ENCODE measurements around the gene MACROD1. TPM values are rescaled to one million over a fixed set of nuclear protein-coding genes. Genes with fewer than 3 reads are reported as not detected.

The MACROD1 gene
- total and polyA plus RNA-seq, 9 donors, result 21.1 to 50.2 (median 32.2) TPM

GRCh38 chr11:63998558-63999348, 167.2 kb downstream of the MACROD1 start:
- peaks cover 8% of the 10 kb centered on the region for H3K4me1 ChIP-seq (ENCODE audit: insufficient read depth)
- intact Hi-C loops (cut with DNase I), result loop anchor here in 1 of 4 donors (5.0 kb wide), 1 partner anchor 154 kb away; no protein-coding TSS in a partner anchor

DNA sequence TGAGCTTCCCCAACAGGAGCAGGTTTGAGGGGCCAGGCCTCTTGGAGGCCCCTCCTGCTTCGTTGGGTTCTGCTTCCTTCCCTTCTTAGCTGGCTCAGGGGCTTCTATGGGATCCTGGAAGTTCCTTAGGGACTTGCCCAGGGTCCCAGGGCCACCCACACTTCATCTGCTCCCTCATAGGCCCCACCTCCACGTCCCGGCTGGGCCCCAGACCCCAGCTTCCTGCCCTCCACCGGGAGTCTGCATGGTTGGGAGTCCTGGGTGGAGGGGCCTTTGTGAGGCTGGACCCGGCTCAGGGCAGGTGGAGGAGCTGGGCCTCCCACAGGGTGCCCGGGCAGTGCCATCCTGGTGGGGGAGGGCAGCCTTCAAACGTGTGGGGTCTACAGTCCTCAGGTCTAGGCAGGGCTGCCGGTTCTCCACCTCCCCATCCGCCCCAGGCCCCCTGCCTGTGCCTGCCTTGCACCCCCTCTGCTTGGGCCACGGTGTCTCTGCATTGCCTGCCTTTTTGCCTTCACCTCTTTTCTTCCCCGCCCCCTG, 168.0 kb downstream of the MACROD1 start:
- DNase-seq, result no peak
- Histone ChIP-seq H3K27me3 (no peaks in the 10 kb centered on the region), H3K4me3 (no peak overlapping the region), H3K4me1 (ENCODE audit: insufficient read depth) (peaks cover 8% of the 10 kb centered on the region), H3K27ac (no peak overlapping the region), H3K9me3 (no peaks in the 10 kb centered on the region), H3K36me3 (no peaks in the 10 kb centered on the region)
- TF ChIP-seq CTCF (IDR thresholded peaks at IDR 0.05) (no peak), POLR2A (IDR thresholded peaks at IDR 0.05) (no peak), EP300 (IDR thresholded peaks at IDR 0.05) (no peak)
- 71 to 80% (median 73%) methylated on average over 11 of the region's 11 CpGs for WGBS, 3 donors
- intact Hi-C loops (cut with DNase I), result loop anchor here in 1 of 4 donors (5.0 kb wide), 1 partner anchor 154 kb away; no protein-coding TSS in a partner anchor

More at GRCh38 chr11:63998558-63999348, 167.2 kb downstream of the MACROD1 start:
- Histone ChIP-seq H3K4me3 (no peak overlapping the region), H3K36me3 (no peaks in the 10 kb centered on the region), H3K27me3 (no peaks in the 10 kb centered on the region), H3K27ac (no peak overlapping the region), H3K9me3 (no peaks in the 10 kb centered on the region)
- DNase-seq, result peak in 1 of 5 donors; percentile 50
- TF ChIP-seq CTCF (IDR thresholded peaks at IDR 0.05) (no peak), EP300 (IDR thresholded peaks at IDR 0.05) (no peak), POLR2A (IDR thresholded peaks at IDR 0.05) (no peak)
- 78 to 83% (median 82%) methylated on average over 38 to 54 of the region's 54 CpGs for WGBS, 3 donors

DNA sequence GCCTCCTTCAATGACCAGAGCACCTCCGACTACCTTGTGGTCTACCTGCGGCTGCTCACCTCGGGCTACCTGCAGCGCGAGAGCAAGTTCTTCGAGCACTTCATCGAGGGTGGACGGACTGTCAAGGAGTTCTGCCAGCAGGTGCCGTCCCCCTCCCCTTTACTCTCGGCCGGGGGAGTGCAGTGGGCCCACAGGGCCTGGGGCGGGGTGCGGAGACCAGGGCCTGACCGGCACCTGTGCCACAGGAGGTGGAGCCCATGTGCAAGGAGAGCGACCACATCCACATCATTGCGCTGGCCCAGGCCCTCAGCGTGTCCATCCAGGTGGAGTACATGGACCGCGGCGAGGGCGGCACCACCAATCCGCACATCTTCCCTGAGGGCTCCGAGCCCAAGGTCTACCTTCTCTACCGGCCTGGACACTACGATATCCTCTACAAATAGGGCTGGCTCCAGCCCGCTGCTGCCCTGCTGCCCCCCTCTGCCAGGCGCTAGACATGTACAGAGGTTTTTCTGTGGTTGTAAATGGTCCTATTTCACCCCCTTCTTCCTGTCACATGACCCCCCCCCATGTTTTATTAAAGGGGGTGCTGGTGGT, 168.7 kb downstream of the MACROD1 start:
- Histone ChIP-seq H3K9me3 (no peaks in the 10 kb centered on the region), H3K36me3 (no peaks in the 10 kb centered on the region)
- 89 to 92% (median 90%) methylated on average over 27 of the region's 27 CpGs for WGBS, 3 donors

More for the DNA sequence above, 168.7 kb downstream of the MACROD1 start:
- Histone ChIP-seq H3K4me3 (no peak overlapping the region), H3K27me3 (no peaks in the 10 kb centered on the region), H3K27ac (no peak overlapping the region), H3K4me1 (ENCODE audit: insufficient read depth) (peaks cover 8% of the 10 kb centered on the region)
- intact Hi-C loops (cut with DNase I), result loop anchor here in 1 of 4 donors (5.0 kb wide), 1 partner anchor 155 kb away; no protein-coding TSS in a partner anchor
- TF ChIP-seq EP300 (IDR thresholded peaks at IDR 0.05) (no peak), CTCF (IDR thresholded peaks at IDR 0.05) (no peak), POLR2A (IDR thresholded peaks at IDR 0.05) (no peak)
- no peak for DNase-seq
